ENCODE data around the gene CD2. TPM values are rescaled to one million over a fixed set of nuclear protein-coding genes. Genes with fewer than 3 reads are reported as not detected.

CD2 gene
- total RNA-seq: 8.3 TPM

- Histone ChIP-seq H3K27me3 (no peaks in the 10 kb centered on the region), H3K4me3 (peak within 1 kb of the TSS in 1 of 2 donors; percentile 31), H3K36me3 (no peaks in the 10 kb centered on the region), H3K4me1 (no peaks in the 10 kb centered on the region), H3K9me3 (no peaks in the 10 kb centered on the region), H3K27ac (no peak within 1 kb of the TSS)
- intact Hi-C loops (cut with DNase I): no loop called here
- TF ChIP-seq POLR2A (IDR thresholded peaks at IDR 0.05) (peak in 1 of 2 donors; percentile 20), POLR2AphosphoS5 (IDR thresholded peaks at IDR 0.05; ENCODE audit: insufficient read depth in 1 of 2, low read depth in 1 of 2) (no peak)
- no peak for DNase-seq (ENCODE audit: extremely low spot score in 2 of 2)
Observed at GRCh38 chr1:116754198-116754977, at the start of gene CD2. CD2 (plus strand) TSS chr1:116754430; CDS start chr1:116754493, 63 bp downstream.

GRCh38 chr1:116706123-116706522 is 48.1 kb upstream of the CD2 start:
- intact Hi-C loops (cut with DNase I): no loop called here
- Histone ChIP-seq H3K9me3 (no peaks in the 10 kb centered on the region), H3K27me3 (no peaks in the 10 kb centered on the region), H3K27ac (no peak overlapping the region), H3K4me3 (no peak overlapping the region), H3K36me3 (no peaks in the 10 kb centered on the region), H3K4me1 (peaks cover 14% of the 10 kb centered on the region)
- DNase-seq (ENCODE audit: extremely low spot score in 2 of 2): peak in 1 of 2 donors; percentile 1
- TF ChIP-seq POLR2AphosphoS5 (IDR thresholded peaks at IDR 0.05; ENCODE audit: insufficient read depth in 1 of 2, low read depth in 1 of 2) (no peak), CTCF (IDR thresholded peaks at IDR 0.05) (no peak), POLR2A (IDR thresholded peaks at IDR 0.05) (no peak)

DNA sequence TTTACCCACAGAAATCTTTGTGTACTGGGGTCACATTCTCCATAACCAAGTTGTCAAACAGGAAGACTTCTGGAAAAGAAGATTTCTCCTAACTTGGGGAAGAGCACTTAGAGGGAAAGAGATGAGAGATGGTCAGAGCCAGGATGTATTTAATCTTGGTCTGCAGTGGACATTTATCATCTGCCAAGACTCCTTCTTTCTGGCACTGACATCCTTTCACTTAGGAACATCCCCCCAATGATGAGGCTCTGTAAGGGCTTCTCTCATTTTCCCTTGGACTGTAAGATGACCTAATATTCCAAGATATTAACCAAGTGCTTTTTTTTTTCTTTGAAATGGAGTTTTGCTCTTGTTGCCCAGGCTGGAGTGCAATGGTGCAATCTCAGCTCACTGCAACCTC is 47.4 kb upstream of the CD2 start:
- H3K4me1 ChIP-seq: peaks cover 17% of the 10 kb centered on the region
- H3K27me3 ChIP-seq: no peaks in the 10 kb centered on the region
- intact Hi-C loops (cut with DNase I): no loop called here
- no peak overlapping the region for H3K27ac ChIP-seq
- DNase-seq (ENCODE audit: extremely low spot score in 2 of 2): no peak
- H3K9me3 ChIP-seq: no peaks in the 10 kb centered on the region
- no peak overlapping the region for H3K4me3 ChIP-seq
- H3K36me3 ChIP-seq: no peaks in the 10 kb centered on the region
- TF ChIP-seq POLR2AphosphoS5 (IDR thresholded peaks at IDR 0.05; ENCODE audit: insufficient read depth in 1 of 2, low read depth in 1 of 2) (no peak), CTCF (IDR thresholded peaks at IDR 0.05) (no peak), POLR2A (IDR thresholded peaks at IDR 0.05) (no peak)

- peaks cover 17% of the 10 kb centered on the region for H3K4me1 ChIP-seq
- no peak overlapping the region for H3K27ac ChIP-seq
- peak in 1 of 2 donors; percentile 54 for DNase-seq (ENCODE audit: extremely low spot score in 2 of 2)
- H3K9me3 ChIP-seq: no peaks in the 10 kb centered on the region
- H3K27me3 ChIP-seq: no peaks in the 10 kb centered on the region
- H3K36me3 ChIP-seq: no peaks in the 10 kb centered on the region
- intact Hi-C loops (cut with DNase I): no loop called here
- H3K4me3 ChIP-seq: no peak overlapping the region
- TF ChIP-seq POLR2A (IDR thresholded peaks at IDR 0.05): no peak
Observed at GRCh38 chr1:116708255-116708900, 45.9 kb upstream of the CD2 start.

- H3K9me3 ChIP-seq: no peaks in the 10 kb centered on the region
- no peak overlapping the region for H3K4me3 ChIP-seq
- DNase-seq (ENCODE audit: extremely low spot score in 2 of 2): peak in 1 of 2 donors; percentile 32
- TF ChIP-seq POLR2AphosphoS5 (IDR thresholded peaks at IDR 0.05; ENCODE audit: insufficient read depth in 1 of 2, low read depth in 1 of 2) (no peak), POLR2A (IDR thresholded peaks at IDR 0.05) (no peak), CTCF (IDR thresholded peaks at IDR 0.05) (no peak)
- H3K4me1 ChIP-seq: peaks cover 17% of the 10 kb centered on the region
- H3K36me3 ChIP-seq: no peaks in the 10 kb centered on the region
- intact Hi-C loops (cut with DNase I): no loop called here
- H3K27ac ChIP-seq: no peak overlapping the region
- no peaks in the 10 kb centered on the region for H3K27me3 ChIP-seq
Observed at GRCh38 chr1:116709666-116710167, 44.5 kb upstream of the CD2 start.
